NCI-H748 treated with DMSO at 0.1 percent for 48 hours (cell line): ENCODE measurements around the gene EME2.

Experiments
- DNase-seq: peaks from one replicate; lab custom pipeline; 2025; lab: John Stamatoyannopoulos, UW

Gene EME2

GRCh38 chr16:1745900-1746692 lies 26.5 kb upstream of the EME2 start:
- DNase-seq = no peak

DNA sequence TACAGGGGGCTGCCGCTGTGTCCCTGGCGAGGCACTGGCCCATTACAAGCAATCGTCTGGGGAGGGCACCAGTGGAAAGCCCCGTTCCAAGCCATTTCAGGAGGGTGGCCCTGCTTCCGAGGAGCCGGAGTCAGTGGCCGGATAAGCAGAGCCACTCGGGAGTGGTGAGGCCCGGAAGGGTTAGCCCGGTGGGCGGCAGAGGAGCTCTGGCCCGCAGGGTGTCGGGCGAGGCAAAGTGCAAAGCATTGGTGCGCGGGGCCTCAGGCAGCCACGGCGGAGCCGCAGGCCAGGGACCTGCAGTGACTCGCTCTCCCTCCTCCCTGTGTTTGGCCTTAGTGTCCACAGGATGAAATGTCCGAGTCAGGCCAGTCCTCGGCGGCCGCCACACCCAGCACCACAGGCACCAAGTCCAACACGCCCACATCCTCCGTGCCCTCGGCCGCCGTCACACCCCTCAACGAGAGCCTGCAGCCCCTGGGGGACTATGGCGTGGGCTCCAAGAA lies 25.9 kb upstream of the EME2 start:
- no peak for DNase-seq

GRCh38 chr16:1747934-1748333 lies 24.7 kb upstream of the EME2 start:
- no peak for DNase-seq

GRCh38 chr16:1749152-1750117 lies 23.2 kb upstream of the EME2 start:
- no peak for DNase-seq

DNA sequence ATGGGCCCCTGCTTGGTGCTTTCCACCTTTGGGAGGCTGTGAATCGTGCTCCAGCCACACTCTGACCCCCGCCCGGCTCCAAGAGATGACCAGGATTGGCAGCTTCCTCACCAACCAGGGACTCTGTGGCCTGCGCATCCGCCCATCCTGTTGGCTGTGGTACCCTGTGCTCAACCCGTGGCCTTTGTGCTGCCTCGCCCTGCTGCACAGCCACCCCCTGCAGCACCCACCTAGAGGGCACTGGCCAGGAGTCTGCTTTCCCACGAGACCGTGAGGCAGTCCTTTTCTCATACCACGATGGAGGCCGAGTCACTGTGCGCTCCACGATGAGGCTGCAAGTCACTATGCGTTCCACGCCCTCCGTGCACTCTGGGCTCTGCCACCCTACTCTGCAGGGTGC lies 20.7 kb upstream of the EME2 start:
- no peak for DNase-seq

- DNase-seq = no peak
Observed at GRCh38 chr16:1752853-1753252, 19.8 kb upstream of the EME2 start.

- no peak for DNase-seq
Observed at GRCh38 chr16:1754204-1754603, 18.4 kb upstream of the EME2 start.

- DNase-seq = no peak
Observed at GRCh38 chr16:1757714-1758461, 14.7 kb upstream of the EME2 start.

DNA sequence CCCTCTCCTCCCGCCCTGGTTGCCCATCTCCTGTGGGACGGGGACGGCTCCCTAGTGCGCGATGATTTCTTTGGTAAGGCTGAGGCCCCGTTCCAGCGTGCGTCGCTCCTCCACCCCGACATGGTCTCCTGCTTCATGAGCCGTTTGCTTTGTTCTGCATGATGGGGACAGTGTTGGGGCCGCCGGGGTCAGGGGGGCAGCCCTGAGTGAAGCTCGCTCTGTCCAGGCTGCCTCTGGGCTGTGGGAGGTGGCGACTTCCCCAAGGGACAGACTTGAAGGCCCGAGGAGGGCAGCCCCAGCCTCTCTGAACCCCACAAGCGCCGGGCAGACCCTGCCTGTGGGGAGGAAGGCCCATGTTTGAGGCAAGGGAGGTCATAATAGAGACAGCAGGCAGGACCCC lies 13.7 kb upstream of the EME2 start:
- DNase-seq = no peak

GRCh38 chr16:1759511-1759910 lies 13.1 kb upstream of the EME2 start:
- no peak for DNase-seq

GRCh38 chr16:1760911-1761310 lies 11.7 kb upstream of the EME2 start:
- no peak for DNase-seq

DNA sequence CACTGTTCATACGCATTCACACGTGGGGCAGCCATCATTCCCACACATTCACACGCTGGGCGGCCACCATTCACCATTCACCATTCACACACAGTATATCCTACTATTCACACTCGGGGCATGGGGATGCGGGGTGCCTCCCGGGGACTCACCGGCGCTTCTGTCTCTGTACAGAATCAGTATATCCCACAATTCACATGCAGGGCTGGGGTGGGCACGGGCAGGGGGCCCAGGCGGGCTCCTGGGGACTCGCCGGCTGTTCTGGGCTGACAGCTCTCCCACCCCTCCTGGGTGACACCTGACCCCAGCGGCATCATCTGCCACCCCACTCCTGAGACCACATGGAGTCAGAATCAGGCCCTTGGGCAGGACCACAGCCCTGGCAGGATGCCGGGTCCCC lies 10.9 kb upstream of the EME2 start:
- DNase-seq = no peak

DNA sequence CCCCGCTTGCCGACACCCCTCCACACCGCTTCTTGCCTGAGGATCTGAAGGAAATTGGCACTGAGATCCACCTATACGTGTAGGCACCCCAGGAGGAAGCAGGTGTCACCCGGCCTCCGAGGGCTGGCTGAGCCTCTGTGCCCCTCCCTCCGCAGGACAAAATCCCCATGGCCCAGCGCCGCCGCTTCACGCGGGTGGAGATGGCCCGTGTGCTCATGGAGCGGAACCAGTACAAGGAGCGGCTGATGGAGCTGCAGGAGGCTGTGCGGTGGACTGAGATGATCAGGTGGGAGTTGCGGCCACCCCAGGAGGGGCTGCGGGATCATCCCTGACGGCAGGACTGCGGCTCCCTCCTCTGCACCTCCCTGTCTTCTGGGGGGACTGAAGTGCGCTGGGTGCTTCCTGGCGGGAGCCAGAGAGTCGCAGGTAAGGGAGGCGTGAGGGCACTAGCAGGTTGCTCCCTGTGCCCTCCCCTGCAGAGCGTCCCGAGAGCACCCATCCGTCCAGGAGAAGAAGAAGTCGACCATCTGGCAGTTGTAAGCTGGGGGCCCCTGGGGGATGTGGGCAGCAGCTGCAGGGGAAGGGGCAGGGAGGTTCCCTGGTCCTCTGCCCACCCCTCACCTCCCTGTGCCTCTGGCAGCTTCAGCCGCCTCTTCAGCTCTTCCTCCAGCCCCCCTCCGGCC lies 10.3 kb upstream of the EME2 start:
- DNase-seq = no peak

GRCh38 chr16:1762879-1763520 lies 9.6 kb upstream of the EME2 start:
- DNase-seq = no peak

DNA sequence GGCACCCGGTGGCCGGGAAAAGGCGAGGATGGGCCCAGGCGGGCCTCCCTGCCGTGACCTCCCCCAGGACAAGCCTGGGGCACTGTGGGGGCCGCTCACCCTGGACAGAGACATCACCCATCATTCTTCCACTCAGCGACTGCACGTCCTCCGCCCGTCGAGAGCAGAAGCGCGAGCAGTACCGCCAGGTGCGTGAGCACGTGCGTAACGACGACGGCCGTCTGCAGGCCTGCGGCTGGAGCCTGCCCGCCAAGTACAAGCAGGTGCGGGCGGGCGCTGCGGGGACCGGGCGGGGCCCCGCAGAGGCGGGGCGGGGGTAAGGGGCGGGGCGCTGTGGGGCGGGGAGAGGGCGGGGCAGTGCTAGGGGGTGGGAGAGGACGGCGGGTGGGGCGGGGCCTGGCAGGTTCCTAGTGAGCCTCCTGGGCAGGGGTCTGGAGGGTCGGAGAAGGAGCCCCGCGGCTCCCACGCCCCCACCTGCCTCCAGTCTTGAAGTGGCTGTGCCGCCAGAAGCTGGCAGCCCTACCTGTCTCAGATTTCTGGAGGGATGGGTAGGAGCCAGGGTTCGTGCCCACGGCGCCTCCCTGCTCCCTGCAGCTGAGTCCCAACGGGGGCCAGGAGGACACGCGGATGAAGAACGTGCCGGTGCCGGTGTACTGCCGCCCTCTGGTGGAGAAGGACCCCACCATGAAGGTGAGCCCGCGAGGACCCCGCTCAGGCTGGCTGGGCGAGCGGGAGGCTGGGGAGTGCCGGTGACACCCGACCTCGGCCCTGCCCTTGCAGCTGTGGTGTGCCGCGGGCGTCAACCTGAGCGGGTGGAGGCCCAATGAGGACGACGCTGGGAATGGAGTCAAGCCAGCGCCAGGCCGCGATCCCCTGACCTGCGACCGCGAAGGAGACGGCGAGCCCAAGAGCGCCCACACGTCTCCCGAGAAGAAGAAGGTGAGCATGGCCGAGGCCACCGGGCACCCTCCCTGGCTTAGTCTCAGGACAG lies 8.8 kb upstream of the EME2 start:
- no peak for DNase-seq

DNA sequence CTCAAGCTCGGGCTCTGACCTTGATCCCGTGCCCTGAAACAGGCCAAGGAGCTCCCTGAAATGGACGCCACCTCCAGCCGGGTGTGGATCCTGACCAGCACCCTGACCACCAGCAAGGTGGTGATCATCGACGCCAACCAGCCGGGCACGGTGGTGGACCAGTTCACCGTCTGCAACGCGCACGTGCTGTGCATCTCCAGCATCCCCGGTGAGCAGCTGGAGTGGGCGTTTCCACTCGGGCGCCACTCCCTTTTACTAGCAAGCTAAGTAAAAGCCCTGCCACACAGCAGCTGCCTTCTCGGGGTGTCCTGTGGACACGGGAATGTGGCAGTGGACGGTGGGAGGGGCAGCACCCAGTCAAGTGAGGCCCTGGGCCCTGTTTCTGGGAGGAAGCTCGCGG lies 7.6 kb upstream of the EME2 start:
- no peak for DNase-seq

- DNase-seq = no peak
Observed at GRCh38 chr16:1765826-1766225, 6.8 kb upstream of the EME2 start.

DNA sequence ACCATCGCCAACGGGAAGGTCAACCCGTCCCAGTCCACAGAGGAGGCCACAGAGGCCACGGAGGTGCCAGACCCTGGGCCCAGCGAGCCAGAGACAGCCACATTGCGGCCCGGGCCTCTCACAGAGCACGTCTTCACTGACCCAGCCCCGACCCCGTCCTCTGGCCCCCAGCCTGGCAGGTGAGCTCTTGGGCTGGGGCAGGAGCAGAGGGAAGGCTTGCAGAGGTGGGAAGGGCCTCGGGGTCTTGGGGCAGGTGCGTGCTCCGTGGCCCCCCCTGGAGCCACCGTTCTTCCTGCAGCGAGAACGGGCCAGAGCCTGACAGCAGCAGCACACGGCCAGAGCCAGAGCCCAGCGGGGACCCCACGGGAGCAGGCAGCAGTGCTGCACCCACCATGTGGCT lies 6.4 kb upstream of the EME2 start:
- DNase-seq = no peak

DNA sequence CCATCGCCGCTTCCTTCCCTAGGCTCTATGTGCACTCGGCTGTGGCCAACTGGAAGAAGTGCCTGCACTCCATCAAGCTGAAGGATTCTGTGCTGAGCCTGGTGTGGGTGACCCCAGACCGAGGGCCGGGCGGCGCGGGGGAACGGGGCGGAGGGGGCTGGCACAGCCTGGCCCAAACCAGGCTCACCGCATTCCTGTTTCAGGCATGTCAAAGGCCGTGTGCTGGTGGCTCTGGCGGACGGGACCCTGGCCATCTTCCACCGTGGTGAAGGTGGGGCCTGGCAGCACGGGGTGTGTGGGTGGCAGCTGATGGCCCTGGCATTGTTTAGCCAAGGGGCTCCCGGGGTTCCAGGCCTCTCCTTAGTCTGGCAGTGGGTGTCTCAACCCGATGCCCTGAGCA lies 5.9 kb upstream of the EME2 start:
- no peak for DNase-seq
